ENCODE measurements around the gene TSEN54. TPM values are rescaled to one million over a fixed set of nuclear protein-coding genes. Genes with fewer than 3 reads are reported as not detected.

Gene TSEN54
- total and polyA plus RNA-seq, 4 donors: 9.1 to 15.1 (median 12.3) TPM

- TF ChIP-seq, protein P1, sequence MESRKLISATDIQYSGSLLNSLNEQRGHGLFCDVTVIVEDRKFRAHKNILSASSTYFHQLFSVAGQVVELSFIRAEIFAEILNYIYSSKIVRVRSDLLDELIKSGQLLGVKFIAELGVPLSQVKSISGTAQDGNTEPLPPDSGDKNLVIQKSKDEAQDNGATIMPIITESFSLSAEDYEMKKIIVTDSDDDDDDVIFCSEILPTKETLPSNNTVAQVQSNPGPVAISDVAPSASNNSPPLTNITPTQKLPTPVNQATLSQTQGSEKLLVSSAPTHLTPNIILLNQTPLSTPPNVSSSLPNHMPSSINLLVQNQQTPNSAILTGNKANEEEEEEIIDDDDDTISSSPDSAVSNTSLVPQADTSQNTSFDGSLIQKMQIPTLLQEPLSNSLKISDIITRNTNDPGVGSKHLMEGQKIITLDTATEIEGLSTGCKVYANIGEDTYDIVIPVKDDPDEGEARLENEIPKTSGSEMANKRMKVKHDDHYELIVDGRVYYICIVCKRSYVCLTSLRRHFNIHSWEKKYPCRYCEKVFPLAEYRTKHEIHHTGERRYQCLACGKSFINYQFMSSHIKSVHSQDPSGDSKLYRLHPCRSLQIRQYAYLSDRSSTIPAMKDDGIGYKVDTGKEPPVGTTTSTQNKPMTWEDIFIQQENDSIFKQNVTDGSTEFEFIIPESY (IDR thresholded peaks at IDR 0.05): no peak
These were observed 36.3 kb downstream of the TSEN54 start (continued) for GRCh38 chr17:75552425-75553294.

GRCh38 chr17:75553295-75554110 is 37.2 kb downstream of the TSEN54 start:
- 83% methylated on average over 8 of the region's 8 CpGs for WGBS
- peaks cover 0 to 2% (median under 1%) of the 10 kb centered on the region in 4 donors for H3K36me3 ChIP-seq (ENCODE audit: control insufficient read depth in 4 of 4, insufficient read depth in 3 of 4, low read depth in 1 of 4, low read length in 3 of 4)
- H3K9me3 ChIP-seq (ENCODE audit: control insufficient read depth in 4 of 4, low read length in 3 of 4): no peaks in the 10 kb centered on the region
- no peak overlapping the region for H3K9ac ChIP-seq (ENCODE audit: low read depth in 1 of 2, low read length in 2 of 2)
- no peak for DNase-seq (ENCODE audit: low spot score)
- no peak for TF ChIP-seq FOXA1 (IDR thresholded peaks at IDR 0.05)
- no peak for TF ChIP-seq TAF1 (conservative IDR thresholded peaks at IDR 0.05)
- TF ChIP-seq CTCF (IDR thresholded peaks at IDR 0.05; ENCODE audit: low read depth, low read length, missing input control): no peak
- TF ChIP-seq, protein P1 (IDR thresholded peaks at IDR 0.05): no peak
- no peak for TF ChIP-seq HNF4A (conservative IDR thresholded peaks at IDR 0.05)
- no peak for TF ChIP-seq ATF3 (IDR thresholded peaks at IDR 0.05)
- no peak for TF ChIP-seq RAD21 (IDR thresholded peaks at IDR 0.05)
- TF ChIP-seq FOXA2 (IDR thresholded peaks at IDR 0.05): no peak
- TF ChIP-seq, protein P2, sequence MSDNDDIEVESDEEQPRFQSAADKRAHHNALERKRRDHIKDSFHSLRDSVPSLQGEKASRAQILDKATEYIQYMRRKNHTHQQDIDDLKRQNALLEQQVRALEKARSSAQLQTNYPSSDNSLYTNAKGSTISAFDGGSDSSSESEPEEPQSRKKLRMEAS (IDR thresholded peaks at IDR 0.05): no peak
- TF ChIP-seq RXRA (IDR thresholded peaks at IDR 0.05): no peak
- TF ChIP-seq EGR1 (IDR thresholded peaks at IDR 0.05; ENCODE audit: low read depth in 2 of 2): no peak
- TF ChIP-seq, protein P3, sequence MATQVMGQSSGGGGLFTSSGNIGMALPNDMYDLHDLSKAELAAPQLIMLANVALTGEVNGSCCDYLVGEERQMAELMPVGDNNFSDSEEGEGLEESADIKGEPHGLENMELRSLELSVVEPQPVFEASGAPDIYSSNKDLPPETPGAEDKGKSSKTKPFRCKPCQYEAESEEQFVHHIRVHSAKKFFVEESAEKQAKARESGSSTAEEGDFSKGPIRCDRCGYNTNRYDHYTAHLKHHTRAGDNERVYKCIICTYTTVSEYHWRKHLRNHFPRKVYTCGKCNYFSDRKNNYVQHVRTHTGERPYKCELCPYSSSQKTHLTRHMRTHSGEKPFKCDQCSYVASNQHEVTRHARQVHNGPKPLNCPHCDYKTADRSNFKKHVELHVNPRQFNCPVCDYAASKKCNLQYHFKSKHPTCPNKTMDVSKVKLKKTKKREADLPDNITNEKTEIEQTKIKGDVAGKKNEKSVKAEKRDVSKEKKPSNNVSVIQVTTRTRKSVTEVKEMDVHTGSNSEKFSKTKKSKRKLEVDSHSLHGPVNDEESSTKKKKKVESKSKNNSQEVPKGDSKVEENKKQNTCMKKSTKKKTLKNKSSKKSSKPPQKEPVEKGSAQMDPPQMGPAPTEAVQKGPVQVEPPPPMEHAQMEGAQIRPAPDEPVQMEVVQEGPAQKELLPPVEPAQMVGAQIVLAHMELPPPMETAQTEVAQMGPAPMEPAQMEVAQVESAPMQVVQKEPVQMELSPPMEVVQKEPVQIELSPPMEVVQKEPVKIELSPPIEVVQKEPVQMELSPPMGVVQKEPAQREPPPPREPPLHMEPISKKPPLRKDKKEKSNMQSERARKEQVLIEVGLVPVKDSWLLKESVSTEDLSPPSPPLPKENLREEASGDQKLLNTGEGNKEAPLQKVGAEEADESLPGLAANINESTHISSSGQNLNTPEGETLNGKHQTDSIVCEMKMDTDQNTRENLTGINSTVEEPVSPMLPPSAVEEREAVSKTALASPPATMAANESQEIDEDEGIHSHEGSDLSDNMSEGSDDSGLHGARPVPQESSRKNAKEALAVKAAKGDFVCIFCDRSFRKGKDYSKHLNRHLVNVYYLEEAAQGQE (IDR thresholded peaks at IDR 0.05): no peak
- no peak for TF ChIP-seq GABPA (IDR thresholded peaks at IDR 0.05 in 1 of 2, conservative IDR thresholded peaks at IDR 0.05 in 1 of 2)
- no peak for TF ChIP-seq SP1 (IDR thresholded peaks at IDR 0.05)
- no peak for TF ChIP-seq NR2F2 (IDR thresholded peaks at IDR 0.05)
- no peak for TF ChIP-seq JUND (IDR thresholded peaks at IDR 0.05)
- H3K27me3 ChIP-seq (ENCODE audit: control insufficient read depth in 4 of 4, insufficient read depth in 4 of 4, low read length in 3 of 4): no peaks in the 10 kb centered on the region
- H3K4me3 ChIP-seq (ENCODE audit: low read depth in 1 of 3, low read length in 3 of 3): no peak overlapping the region
- H3K27ac ChIP-seq (ENCODE audit: low read depth in 1 of 2, low read length in 2 of 2): no peak overlapping the region
- H3K4me1 ChIP-seq (ENCODE audit: control insufficient read depth in 4 of 4, insufficient read depth in 4 of 4, low read length in 3 of 4): peaks cover 8 to 34% (median 26%) of the 10 kb centered on the region in 4 donors
